Mesendoderm (in vitro differentiated cells): ENCODE results near the gene PPP4R2. TPM values are rescaled to one million over a fixed set of nuclear protein-coding genes. Genes with fewer than 3 reads are reported as not detected.

Source experiments
- DNase-seq: peaks from one replicate; pipeline ENCODE4 v3.0.0; 2013
- H2AK5ac ChIP-seq: 2 replicates; pipeline ENCODE4 v1.6.1; 2013; ENCODE audit warnings: low read length, inconsistent platforms
- H2BK120ac ChIP-seq: 2 replicates; pipeline ENCODE4 v1.6.1; 2013; ENCODE audit warnings: low read depth, mild to moderate bottlenecking, low read length, moderate library complexity, mixed read lengths
- H2BK15ac ChIP-seq: replicated peaks from 2 replicates; pipeline ENCODE4 v1.6.1; 2013; ENCODE audit warnings: low read depth, mild to moderate bottlenecking, moderate library complexity
- H2BK5ac ChIP-seq: 2 replicates; pipeline ENCODE4 v1.6.1; 2013; ENCODE audit warnings: low read length, inconsistent platforms
- H3K18ac ChIP-seq: 2 replicates; pipeline ENCODE4 v1.6.1; 2013; ENCODE audit warnings: mild to moderate bottlenecking, low read length, mixed read lengths
- H3K23ac ChIP-seq: one replicate; pipeline ENCODE4 v1.6.1; 2013; ENCODE audit warnings: low read length
- H3K27ac ChIP-seq: 2 replicates; pipeline ENCODE4 v1.5.1; 2013; ENCODE audit warnings: low read depth, mild to moderate bottlenecking, inconsistent platforms, low read length, moderate library complexity
- H3K27me3 ChIP-seq: 2 replicates; pipeline ENCODE4 v1.6.1; 2013; ENCODE audit warnings: low read length, control low read depth, mild to moderate bottlenecking, inconsistent platforms; ENCODE audit not compliant: insufficient read depth, poor library complexity
- H3K36me3 ChIP-seq: 2 replicates; pipeline ENCODE4 v1.6.1; 2013; ENCODE audit warnings: low read length, inconsistent platforms; ENCODE audit not compliant: control insufficient read depth, insufficient read depth
- H3K4ac ChIP-seq: one replicate; pipeline ENCODE4 v1.6.1; 2013; ENCODE audit warnings: low read depth, mild to moderate bottlenecking, low read length, moderate library complexity
- H3K4me1 ChIP-seq: 2 replicates; pipeline ENCODE4 v1.6.1; 2013; ENCODE audit warnings: low read depth, low read length, inconsistent platforms; ENCODE audit not compliant: control insufficient read depth
- H3K4me2 ChIP-seq: 2 replicates; pipeline ENCODE4 v1.6.1; 2013; ENCODE audit warnings: low read length
- H3K4me3 ChIP-seq: 2 replicates; pipeline ENCODE4 v1.5.1; 2013; ENCODE audit warnings: mild to moderate bottlenecking, low read length
- H3K56ac ChIP-seq: one replicate; pipeline ENCODE4 v1.6.1; 2013; ENCODE audit warnings: low read length
- H3K79me1 ChIP-seq: 2 replicates; pipeline ENCODE4 v1.6.1; 2013; ENCODE audit warnings: low read length, inconsistent platforms
- H3K79me2 ChIP-seq: 2 replicates; pipeline ENCODE4 v1.6.1; 2013; ENCODE audit warnings: mild to moderate bottlenecking, low read length; ENCODE audit not compliant: control insufficient read depth, insufficient read depth
- H3K9ac ChIP-seq: 2 replicates; pipeline ENCODE4 v1.6.1; 2013; ENCODE audit warnings: low read length, inconsistent platforms
- H4K5ac ChIP-seq: one replicate; pipeline ENCODE4 v1.6.1; 2013; ENCODE audit warnings: low read length
- H4K8ac ChIP-seq: one replicate; pipeline ENCODE4 v1.6.1; 2013; ENCODE audit warnings: low read depth, mild to moderate bottlenecking, control low read depth, low read length, moderate library complexity
- WGBS: extraction: QIAGEN DNeasy Blood & Tissue Kit; methylation state at CpG from one replicate; pipeline ENCODE4 v1.1.7; 2013; ENCODE audit warnings: low lambda C conversion rate, missing lambda C conversion rate; ENCODE audit not compliant: insufficient coverage; ENCODE audit errors: extremely low coverage; 5-methylcytosine and 5-hydroxymethylcytosine counted together
- polyA plus RNA-seq, 2 experiments: library from polyadenylated mRNA; stranded (reverse); fragments of 200-250 nt; gene quantifications; one replicate each; pipeline ENCODE4 v1.2.3, GENCODE V29; 2013

The PPP4R2 gene
- 63.4 TPM for polyA plus RNA-seq (2013, experiment 1 of 2)
- 61.6 TPM for polyA plus RNA-seq (2013, experiment 2 of 2)

- peak within 1 kb of the TSS; percentile 89 for H2BK5ac ChIP-seq
- no peaks in the 10 kb centered on the region for H3K36me3 ChIP-seq
- H3K4me2 ChIP-seq, result peak within 1 kb of the TSS; percentile 77
- peak within 1 kb of the TSS; percentile 98 for H3K56ac ChIP-seq
- peak within 1 kb of the TSS; percentile 99 for H3K9ac ChIP-seq
- H3K4ac ChIP-seq, result peak within 1 kb of the TSS; percentile 93
- peak within 1 kb of the TSS; percentile 78 for H2BK120ac ChIP-seq
- no peak within 1 kb of the TSS for H2BK15ac ChIP-seq
- peaks cover 46% of the 10 kb centered on the region for H3K79me2 ChIP-seq
- H3K79me1 ChIP-seq, result no peaks in the 10 kb centered on the region
- peak within 1 kb of the TSS; percentile 99 for H3K4me3 ChIP-seq
- peak within 1 kb of the TSS; percentile 91 for H4K8ac ChIP-seq
- peak; percentile 95 for DNase-seq
- peak within 1 kb of the TSS; percentile 45 for H3K23ac ChIP-seq
- H3K4me1 ChIP-seq, result no peaks in the 10 kb centered on the region
- H3K27me3 ChIP-seq, result no peaks in the 10 kb centered on the region
- WGBS, result no CpG with 5 or more reads among the region's 75 CpGs
- peak within 1 kb of the TSS; percentile 91 for H2AK5ac ChIP-seq
- H3K18ac ChIP-seq, result peak within 1 kb of the TSS; percentile 100
- H4K5ac ChIP-seq, result no peak within 1 kb of the TSS
- H3K27ac ChIP-seq, result peak within 1 kb of the TSS; percentile 99
These were observed at the start of gene PPP4R2 for GRCh38 chr3:72996473-72997333. PPP4R2 (plus strand) TSS chr3:72996811; CDS start chr3:72997038, 227 bp downstream.

- H3K9ac ChIP-seq, result no peak overlapping the region
- DNase-seq, result no peak
- H2BK15ac ChIP-seq, result no peak overlapping the region
- no peak overlapping the region for H3K23ac ChIP-seq
- H3K27ac ChIP-seq, result no peak overlapping the region
- H2BK120ac ChIP-seq, result no peak overlapping the region
- no peak overlapping the region for H4K5ac ChIP-seq
- no peak overlapping the region for H3K4me3 ChIP-seq
- H3K56ac ChIP-seq, result no peak overlapping the region
- H3K27me3 ChIP-seq, result no peaks in the 10 kb centered on the region
- H3K79me2 ChIP-seq, result no peaks in the 10 kb centered on the region
- no peak overlapping the region for H2BK5ac ChIP-seq
- no peak overlapping the region for H3K4me2 ChIP-seq
- no peaks in the 10 kb centered on the region for H3K36me3 ChIP-seq
- WGBS, result no CpG with 5 or more reads among the region's 8 CpGs
- no peak overlapping the region for H2AK5ac ChIP-seq
- H3K18ac ChIP-seq, result no peak overlapping the region
- no peak overlapping the region for H3K4ac ChIP-seq
- H3K4me1 ChIP-seq, result peaks cover 2% of the 10 kb centered on the region
- no peak overlapping the region for H4K8ac ChIP-seq
- H3K79me1 ChIP-seq, result no peaks in the 10 kb centered on the region
These were observed 48.7 kb upstream of the PPP4R2 start for GRCh38 chr3:72947715-72948490.

GRCh38 chr3:72949016-72949415 is 47.6 kb upstream of the PPP4R2 start:
- Histone ChIP-seq H3K27ac (no peak overlapping the region), H4K5ac (no peak overlapping the region), H3K79me2 (no peaks in the 10 kb centered on the region), H3K36me3 (no peaks in the 10 kb centered on the region), H2BK15ac (no peak overlapping the region), H2BK5ac (no peak overlapping the region), H2BK120ac (no peak overlapping the region), H3K4ac (no peak overlapping the region), H3K9ac (no peak overlapping the region), H3K4me1 (peaks cover 2% of the 10 kb centered on the region), H3K56ac (no peak overlapping the region), H3K4me2 (no peak overlapping the region), H2AK5ac (no peak overlapping the region), H3K79me1 (no peaks in the 10 kb centered on the region), H4K8ac (no peak overlapping the region), H3K18ac (no peak overlapping the region), H3K23ac (no peak overlapping the region), H3K27me3 (no peaks in the 10 kb centered on the region), H3K4me3 (no peak overlapping the region)
- no CpG with 5 or more reads among the region's 4 CpGs for WGBS
- DNase-seq, result no peak

- Histone ChIP-seq H3K79me1 (no peaks in the 10 kb centered on the region), H3K56ac (no peak overlapping the region), H3K27ac (no peak overlapping the region), H3K4me3 (no peak overlapping the region), H3K4me1 (peaks cover 5% of the 10 kb centered on the region), H2BK120ac (no peak overlapping the region), H4K5ac (no peak overlapping the region), H3K79me2 (no peaks in the 10 kb centered on the region), H2AK5ac (no peak overlapping the region), H3K23ac (no peak overlapping the region), H2BK15ac (no peak overlapping the region), H4K8ac (no peak overlapping the region), H3K36me3 (no peaks in the 10 kb centered on the region), H3K4me2 (no peak overlapping the region), H3K18ac (no peak overlapping the region), H3K27me3 (no peaks in the 10 kb centered on the region), H2BK5ac (no peak overlapping the region), H3K9ac (no peak overlapping the region), H3K4ac (no peak overlapping the region)
- WGBS, result no CpG with 5 or more reads among the region's 8 CpGs
- no peak for DNase-seq
These were observed 46.2 kb upstream of the PPP4R2 start for GRCh38 chr3:72950372-72950771.

- H3K9ac ChIP-seq, result no peak overlapping the region
- H3K4me3 ChIP-seq, result no peak overlapping the region
- no CpG with 5 or more reads among the region's 4 CpGs for WGBS
These were observed 45.8 kb upstream of the PPP4R2 start for GRCh38 chr3:72950801-72951200.

More at GRCh38 chr3:72950801-72951200, 45.8 kb upstream of the PPP4R2 start:
- Histone ChIP-seq H2BK120ac (no peak overlapping the region), H2BK5ac (no peak overlapping the region), H2AK5ac (no peak overlapping the region), H3K56ac (no peak overlapping the region), H4K8ac (no peak overlapping the region), H2BK15ac (no peak overlapping the region), H3K4me2 (no peak overlapping the region), H3K18ac (no peak overlapping the region), H3K23ac (no peak overlapping the region), H3K27ac (no peak overlapping the region), H3K4me1 (peaks cover 4% of the 10 kb centered on the region), H3K27me3 (no peaks in the 10 kb centered on the region), H4K5ac (no peak overlapping the region), H3K4ac (no peak overlapping the region), H3K79me2 (no peaks in the 10 kb centered on the region), H3K79me1 (no peaks in the 10 kb centered on the region), H3K36me3 (no peaks in the 10 kb centered on the region)
- no peak for DNase-seq
